ENCODE measurements around the gene CDH16.
"Not testable (repeated sequence)": the region's sequence is repeated elsewhere in the genome, so short reads cannot be mapped to it uniquely, and the experiment has no call there.

CDH16 gene

GRCh38 chr16:66948134-66948836, 29.6 kb upstream of the CDH16 start:
- FAIRE-seq (no peak), DNase-seq (ENCODE audit: low spot score) (no peak)

GRCh38 chr16:66947302-66948065, 28.8 kb upstream of the CDH16 start:
- peak; percentile 79 for FAIRE-seq
- DNase-seq (ENCODE audit: low spot score) = peak; percentile 63

GRCh38 chr16:66946974-66947301, 28.3 kb upstream of the CDH16 start:
- DNase-seq (ENCODE audit: low spot score) (no peak), FAIRE-seq (no peak)

- no peak for FAIRE-seq
Observed at GRCh38 chr16:66946541-66946940, 27.9 kb upstream of the CDH16 start.

GRCh38 chr16:66945939-66946338, 27.3 kb upstream of the CDH16 start:
- DNase-seq (ENCODE audit: low spot score) = no peak
- FAIRE-seq = no peak

More at GRCh38 chr16:66946541-66946940, 27.9 kb upstream of the CDH16 start:
- DNase-seq (ENCODE audit: low spot score) = no peak

DNA sequence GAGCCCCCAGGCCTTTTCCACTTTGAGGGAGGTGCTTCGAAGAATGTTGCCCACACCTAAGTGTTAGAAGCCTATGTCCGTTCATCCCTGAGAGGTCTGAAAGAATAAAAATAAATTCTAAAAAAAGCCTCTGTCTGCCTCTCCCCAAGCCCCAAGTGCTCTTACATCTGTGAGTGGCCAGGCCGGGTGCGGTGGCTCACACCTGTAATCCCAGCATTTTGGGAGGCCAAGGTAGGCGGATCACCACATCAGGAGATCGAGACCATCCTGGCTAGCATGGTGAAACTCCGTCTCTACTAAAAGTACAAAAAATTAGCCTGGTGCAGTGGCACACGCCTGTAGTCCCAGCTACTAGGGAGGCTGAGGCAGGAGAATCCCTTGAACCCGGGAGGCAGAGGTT, 26.3 kb upstream of the CDH16 start:
- FAIRE-seq = not testable (repeated sequence)

DNA sequence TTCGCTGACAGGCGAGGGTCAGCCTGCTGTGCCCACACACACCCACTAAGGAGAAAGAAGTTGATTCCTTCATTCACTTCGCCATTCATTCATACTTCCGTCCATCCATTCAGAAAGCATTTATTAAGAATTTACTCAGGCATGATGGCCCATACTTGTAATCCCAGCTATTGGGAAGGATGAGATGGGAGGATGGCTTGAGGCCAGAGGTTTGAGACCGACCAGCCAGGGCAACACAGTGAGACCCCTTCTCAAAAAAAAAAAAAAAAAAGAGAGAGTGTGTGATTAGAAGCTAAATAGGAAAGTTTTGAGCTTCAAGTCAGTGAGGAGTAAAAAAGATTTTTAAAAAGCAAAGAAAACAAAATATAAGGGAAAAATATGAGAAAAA, 25.4 kb upstream of the CDH16 start:
- DNase-seq (ENCODE audit: low spot score) = no peak
- no peak for FAIRE-seq

More for the DNA sequence above, 26.3 kb upstream of the CDH16 start:
- not testable (repeated sequence) for DNase-seq (ENCODE audit: low spot score)

DNA sequence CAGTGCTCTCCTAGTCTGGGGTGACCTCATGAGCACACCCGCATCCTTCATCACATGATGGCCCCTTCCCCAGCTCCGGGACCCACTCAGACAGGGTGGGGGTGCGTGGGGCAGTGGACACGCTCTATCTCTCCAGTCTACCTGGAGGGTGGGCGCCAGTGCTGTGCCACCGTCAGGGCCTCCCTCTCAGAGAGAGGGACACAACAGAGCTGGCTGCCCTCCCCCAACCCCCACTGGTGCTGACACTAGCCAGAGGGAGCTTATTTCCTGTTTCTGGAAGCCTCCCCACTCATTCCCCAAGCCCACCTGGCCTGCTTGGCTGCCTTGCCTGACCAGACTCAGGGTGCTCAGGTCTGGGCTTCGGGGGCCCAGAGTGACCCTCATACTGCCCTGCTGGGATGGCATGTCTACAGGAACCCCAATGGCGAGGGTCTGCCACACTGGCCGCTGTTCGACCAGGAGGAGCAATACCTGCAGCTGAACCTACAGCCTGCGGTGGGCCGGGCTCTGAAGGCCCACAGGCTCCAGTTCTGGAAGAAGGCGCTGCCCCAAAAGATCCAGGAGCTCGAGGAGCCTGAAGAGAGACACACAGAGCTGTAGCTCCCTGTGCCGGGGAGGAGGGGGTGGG, 24.9 kb upstream of the CDH16 start:
- FAIRE-seq = no peak
- no peak for DNase-seq (ENCODE audit: low spot score)

DNA sequence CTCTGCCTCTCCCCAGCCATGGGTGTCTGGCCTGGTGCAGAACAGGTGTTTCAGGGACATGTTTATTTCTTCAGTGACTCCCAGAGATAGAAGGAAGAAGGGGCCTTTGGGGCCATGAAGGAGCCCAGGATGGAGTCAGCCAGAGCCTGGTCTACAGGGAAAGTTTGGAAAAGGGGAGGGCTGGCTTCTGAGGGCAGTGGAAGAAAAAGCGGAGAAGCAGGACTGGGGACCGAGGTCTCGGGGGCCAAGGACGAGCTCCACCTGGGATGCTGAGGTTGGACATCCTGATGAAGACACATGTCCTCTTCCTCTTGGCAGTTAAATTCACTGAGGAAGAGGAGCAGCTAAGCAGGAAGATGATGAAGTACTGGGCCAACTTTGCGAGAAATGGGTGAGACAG, 24.3 kb upstream of the CDH16 start:
- DNase-seq (ENCODE audit: low spot score) = no peak
- no peak for FAIRE-seq

DNA sequence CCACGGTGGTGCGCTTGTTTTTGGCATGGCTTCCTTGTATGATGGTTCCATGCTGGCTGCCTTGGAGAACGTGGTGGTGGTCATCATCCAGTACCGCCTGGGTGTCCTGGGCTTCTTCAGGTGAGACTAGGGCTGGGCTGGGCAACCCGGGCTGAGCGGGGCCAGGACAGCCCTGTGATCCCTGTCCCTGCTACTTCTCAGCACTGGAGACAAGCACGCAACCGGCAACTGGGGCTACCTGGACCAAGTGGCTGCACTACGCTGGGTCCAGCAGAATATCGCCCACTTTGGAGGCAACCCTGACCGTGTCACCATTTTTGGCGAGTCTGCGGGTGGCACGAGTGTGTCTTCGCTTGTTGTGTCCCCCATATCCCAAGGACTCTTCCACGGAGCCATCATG, 21.6 kb upstream of the CDH16 start:
- DNase-seq (ENCODE audit: low spot score) (no peak), FAIRE-seq (no peak)

DNA sequence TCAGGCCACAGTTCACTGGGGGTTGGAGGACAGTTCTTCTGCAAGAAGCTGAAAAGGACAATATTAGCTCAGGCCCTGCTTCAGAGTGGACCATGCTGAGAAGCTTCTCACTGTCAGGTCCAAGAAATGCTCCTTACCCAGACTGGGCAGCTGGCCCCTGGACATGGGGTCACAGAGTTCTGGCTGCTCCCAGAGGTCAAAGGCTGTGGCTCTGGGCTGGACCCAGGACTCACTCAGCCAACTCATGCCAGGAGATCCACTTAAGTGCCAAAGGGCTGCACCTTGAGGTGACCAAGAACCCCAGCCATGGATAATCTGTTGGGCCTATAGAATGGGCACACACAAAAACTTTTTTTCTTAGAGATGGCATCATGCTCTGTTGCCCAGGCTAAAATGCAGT, 20.7 kb upstream of the CDH16 start:
- DNase-seq (ENCODE audit: low spot score) (no peak), FAIRE-seq (no peak)

GRCh38 chr16:66937725-66938337, 19.1 kb upstream of the CDH16 start:
- FAIRE-seq = no peak
- no peak for DNase-seq (ENCODE audit: low spot score)

DNA sequence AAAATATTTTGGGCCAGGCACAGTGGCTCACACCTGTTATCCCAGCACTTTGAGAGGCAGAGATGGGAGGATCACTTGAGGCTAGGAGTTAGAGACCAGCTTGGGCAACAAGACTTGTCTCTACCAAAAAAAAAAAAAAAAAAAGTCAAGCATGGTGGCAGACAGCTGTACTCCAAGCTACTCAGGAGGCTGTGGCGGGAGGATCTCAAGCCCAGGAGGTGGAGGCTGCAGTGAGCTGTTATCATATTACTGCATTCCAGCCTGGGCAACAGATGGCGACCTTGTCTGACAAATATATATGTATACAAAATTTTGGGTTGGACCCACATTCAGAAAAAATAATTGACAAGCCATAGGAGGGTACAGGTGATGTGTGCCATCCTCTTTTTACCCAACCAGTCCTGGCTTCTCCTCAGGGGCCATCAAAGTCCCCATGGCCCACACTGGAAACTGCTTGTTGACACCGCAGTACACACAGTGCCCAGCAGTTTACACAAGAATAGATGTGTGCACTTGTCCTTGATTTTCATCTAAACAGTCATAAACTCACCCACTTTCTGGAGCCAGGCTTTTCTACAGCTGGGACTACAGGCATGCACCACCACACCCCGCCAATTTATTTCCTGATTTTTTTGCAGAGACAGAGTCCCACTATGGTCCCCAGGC, 18.3 kb upstream of the CDH16 start:
- FAIRE-seq = no peak
- DNase-seq (ENCODE audit: low spot score) = no peak

DNA sequence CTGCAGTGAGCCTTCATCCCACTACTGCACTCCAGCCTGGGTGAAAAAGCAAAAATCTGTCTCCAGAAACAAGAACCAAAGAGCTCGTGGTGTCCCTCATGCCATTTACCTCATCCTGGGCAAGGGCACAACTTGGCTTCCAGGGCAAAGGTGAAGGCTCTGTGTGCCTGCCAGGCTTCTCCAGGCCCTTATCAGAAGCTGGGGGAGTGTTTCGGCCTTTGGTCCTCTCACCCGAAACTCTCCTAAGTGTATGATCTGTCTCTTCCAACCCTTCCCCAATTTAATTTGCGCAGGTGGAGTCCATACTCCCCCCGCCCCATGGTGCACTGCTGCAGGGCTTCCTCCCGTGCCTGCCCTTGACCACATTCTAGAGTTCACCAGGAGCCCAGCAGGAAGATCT, 17.8 kb upstream of the CDH16 start:
- FAIRE-seq (no peak), DNase-seq (ENCODE audit: low spot score) (no peak)

- peak; percentile 50 for FAIRE-seq
- peak; percentile 59 for DNase-seq (ENCODE audit: low spot score)
Observed at GRCh38 chr16:66935314-66936011, 16.8 kb upstream of the CDH16 start, which contains the start of gene CES2. Gene CES2, plus strand, starts transcription at chr16:66935516. Its CDS starts 120 bp downstream, at chr16:66935636.

DNA sequence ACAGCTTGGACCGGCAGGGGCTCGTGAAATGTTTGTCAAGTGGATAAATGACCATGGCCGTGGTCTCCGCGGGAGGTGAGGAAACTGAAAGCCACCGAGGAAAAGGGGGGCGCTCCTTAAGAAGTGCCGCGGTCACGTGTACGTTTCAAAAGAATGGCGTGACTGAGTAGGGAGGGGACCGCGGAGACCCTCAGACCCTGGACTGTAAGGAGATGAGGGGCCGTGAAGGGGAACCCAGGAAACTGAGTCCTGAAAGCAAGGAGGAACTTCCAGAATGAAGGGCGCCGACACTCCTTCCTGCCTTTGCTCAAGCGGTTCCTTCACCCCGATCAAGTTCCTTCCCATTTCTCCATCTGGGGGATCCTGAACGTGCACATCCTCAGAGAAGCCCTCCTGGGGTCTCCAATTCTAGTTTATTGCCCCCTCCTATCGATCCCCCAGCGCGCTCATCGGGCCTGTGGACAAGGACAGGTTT, 16.2 kb upstream of the CDH16 start:
- FAIRE-seq; DNase-seq (ENCODE audit: low spot score): not testable (repeated sequence)

DNA sequence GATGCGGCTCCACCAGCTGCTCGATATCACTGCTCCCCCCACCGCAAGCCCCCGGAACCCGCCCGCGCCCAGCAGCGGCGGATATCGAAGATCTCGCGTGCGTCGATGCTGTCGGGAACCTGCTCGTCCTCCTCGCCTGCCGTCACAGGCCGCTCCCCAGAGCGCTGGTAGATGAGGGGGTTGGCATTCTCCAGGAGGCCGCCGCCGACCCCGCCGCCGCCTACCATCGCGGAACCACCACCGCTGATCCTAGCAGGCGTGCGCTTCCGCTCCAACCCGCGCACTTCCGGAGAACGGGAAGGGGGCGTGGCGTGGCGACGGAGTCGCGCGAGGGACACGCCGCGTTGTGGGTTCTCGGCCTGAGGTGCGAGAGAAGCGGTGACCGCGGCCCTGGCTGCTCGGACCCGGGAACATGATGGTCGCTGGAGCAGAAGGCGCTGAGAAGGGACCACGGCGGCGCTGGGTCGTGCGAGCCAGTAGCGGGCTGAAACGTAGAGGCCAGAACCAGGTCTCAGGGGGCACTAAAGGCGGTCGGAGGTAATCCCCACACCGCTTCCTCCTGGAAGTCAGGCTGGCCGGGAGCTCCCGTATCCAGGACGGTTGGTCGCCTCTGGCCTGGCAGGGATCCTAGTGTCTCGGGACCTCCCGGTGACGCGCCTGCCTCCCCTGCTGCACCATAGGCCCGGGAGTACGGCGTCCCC, 15.6 kb upstream of the CDH16 start, which contains the start of gene CIAO2B:
CIAO2B (minus strand) TSS at position 265 of the 701 bp plus-strand sequence; CDS start at position 227, 38 bp downstream.
- FAIRE-seq (no peak), DNase-seq (ENCODE audit: low spot score) (peak; percentile 65)

DNA sequence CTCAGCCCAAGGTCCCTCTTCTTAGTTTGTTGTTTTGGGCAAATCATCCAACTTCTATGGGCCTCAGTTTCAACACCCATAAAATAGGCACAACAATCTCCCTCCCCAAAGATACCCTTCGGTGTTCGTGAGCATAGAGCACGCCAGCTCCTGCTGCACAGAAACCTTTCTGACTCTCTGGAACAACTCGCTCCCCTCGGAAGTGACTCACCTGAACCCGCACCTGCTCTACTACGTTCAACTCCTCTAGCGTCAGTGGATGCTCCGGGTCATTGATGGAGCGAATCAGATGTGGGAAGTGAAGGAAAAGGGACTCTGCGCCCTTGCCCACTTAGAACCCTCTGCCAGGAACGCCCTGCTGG, 15.1 kb upstream of the CDH16 start:
- no peak for FAIRE-seq

GRCh38 chr16:66932076-66932475, 13.4 kb upstream of the CDH16 start:
- DNase-seq (ENCODE audit: low spot score) (no peak), FAIRE-seq (no peak)

More for the DNA sequence above, 15.1 kb upstream of the CDH16 start:
- DNase-seq (ENCODE audit: low spot score) = peak; percentile 16

DNA sequence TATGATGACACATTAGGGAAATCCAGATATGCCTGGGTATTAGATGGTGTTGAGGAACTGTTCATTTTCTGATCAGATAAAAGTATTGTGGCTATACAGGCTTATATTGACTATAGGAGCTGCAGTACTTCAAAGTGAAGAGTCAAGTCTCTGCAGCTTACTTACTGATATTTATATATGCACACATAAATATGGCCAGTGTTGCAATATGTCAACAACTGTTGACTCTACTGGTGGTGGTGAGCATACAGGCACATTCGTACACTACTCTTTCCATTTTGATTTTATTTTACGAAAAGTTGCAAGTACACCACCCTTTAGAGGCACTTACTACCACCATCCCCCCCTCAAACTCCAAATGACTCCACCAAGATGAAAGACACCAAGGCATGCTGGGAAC, 13.0 kb upstream of the CDH16 start:
- FAIRE-seq (no peak), DNase-seq (ENCODE audit: low spot score) (no peak)
